Cardiac fibroblast (primary cell): ENCODE data around the gene CDH8.
"Not testable (repeated sequence)": the region's sequence is repeated elsewhere in the genome, so short reads cannot be mapped to it uniquely, and the experiment has no call there.

ENCODE experiments used
- DNase-seq, 2 donors: peaks; one replicate each; pipeline versions ENCODE4 v3.0.0 to v3.0.0-alpha.2; 2010; ENCODE audit warnings: low read depth in 2 of 2
- H3K4me3 ChIP-seq, 2 donors: replicated peaks in 1 of 2; 1 replicate in 1 of 2; 2 replicates in 1 of 2; pipeline ENCODE4 v1.5.1; 2011; ENCODE audit warnings: low read depth in 2 of 2, low read length in 2 of 2, mild to moderate bottlenecking in 2 of 2, moderate library complexity in 1 of 2
- TF ChIP-seq, protein P1 (sequence below): IDR thresholded peaks from one replicate; pipeline ENCODE4 v1.5.1; 2011; ENCODE audit warnings: low read depth, mild to moderate bottlenecking, low read length, inconsistent platforms

Gene CDH8

DNA sequence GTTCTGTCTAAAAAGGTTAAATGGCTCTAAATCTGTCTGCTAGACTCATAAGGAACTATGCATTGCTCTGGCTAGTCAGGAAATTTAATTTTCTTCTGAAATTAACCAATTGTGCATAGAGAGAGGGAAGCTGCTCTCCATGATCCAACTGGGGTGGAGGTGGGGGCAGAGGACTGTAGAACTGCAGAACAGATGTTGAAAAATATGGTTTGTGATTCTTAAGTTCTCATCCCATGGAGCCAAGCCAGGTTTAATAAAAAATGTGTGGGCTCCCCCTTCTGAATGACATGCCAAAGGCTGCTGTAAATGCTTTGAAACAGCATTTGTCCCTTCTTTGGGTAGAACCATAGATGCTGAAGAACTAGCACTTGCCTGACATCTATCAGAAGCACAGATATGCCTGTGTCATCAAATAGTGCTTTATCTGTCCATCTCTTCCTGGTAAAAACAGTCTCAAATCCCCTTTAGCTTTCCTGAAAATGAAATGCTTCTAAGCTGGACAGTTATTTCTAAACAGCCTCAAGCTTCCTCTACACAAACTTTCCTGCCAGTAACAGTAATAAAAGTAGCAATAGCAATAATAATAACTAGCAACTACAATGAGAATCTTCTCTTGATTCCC is 221.4 kb downstream of the CDH8 start:
- H3K4me3 ChIP-seq = no peak overlapping the region
- DNase-seq = no peak
- TF ChIP-seq, protein P1, sequence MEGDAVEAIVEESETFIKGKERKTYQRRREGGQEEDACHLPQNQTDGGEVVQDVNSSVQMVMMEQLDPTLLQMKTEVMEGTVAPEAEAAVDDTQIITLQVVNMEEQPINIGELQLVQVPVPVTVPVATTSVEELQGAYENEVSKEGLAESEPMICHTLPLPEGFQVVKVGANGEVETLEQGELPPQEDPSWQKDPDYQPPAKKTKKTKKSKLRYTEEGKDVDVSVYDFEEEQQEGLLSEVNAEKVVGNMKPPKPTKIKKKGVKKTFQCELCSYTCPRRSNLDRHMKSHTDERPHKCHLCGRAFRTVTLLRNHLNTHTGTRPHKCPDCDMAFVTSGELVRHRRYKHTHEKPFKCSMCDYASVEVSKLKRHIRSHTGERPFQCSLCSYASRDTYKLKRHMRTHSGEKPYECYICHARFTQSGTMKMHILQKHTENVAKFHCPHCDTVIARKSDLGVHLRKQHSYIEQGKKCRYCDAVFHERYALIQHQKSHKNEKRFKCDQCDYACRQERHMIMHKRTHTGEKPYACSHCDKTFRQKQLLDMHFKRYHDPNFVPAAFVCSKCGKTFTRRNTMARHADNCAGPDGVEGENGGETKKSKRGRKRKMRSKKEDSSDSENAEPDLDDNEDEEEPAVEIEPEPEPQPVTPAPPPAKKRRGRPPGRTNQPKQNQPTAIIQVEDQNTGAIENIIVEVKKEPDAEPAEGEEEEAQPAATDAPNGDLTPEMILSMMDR = no peak

DNA sequence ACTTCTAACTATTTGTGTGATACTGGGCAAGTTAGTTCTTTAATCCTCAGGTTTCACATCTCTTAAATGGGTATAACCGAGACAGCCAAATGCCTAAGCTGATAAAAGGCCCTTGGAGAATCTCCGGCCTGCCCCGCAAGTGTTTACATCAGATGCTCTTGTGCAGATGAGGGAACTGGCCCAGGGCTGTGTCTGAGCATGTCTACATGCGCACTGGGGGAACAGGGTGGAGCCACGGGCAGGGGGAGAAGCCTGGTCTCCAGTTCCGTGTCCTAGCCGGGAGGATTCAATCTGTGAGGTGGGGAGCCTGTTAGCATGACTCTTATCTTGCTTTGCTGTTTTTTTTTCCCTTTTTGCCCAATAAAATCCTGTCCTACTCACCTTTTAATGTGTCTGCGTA is 222.9 kb downstream of the CDH8 start:
- no peak for DNase-seq
- TF ChIP-seq, protein P1 = no peak
- H3K4me3 ChIP-seq = no peak overlapping the region

DNA sequence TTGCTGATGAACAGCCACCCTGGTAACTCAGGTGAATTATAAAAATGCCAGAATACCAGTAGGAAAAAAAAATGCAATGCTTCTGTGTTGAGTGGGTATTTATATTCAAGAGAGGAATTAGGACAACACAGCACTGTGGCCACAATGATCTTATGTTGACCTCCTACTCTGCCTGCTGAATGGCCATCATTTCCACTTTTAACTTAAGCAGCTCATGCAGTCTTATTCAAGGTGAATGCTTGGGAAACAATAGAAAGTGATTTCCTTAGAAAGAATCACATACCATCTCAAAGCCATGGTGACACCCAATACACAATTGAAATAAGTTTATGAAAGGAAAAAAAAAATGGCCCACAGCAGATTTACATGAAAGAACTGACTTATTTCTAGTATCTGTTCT is 224.0 kb downstream of the CDH8 start:
- no peak overlapping the region for H3K4me3 ChIP-seq
- TF ChIP-seq, protein P1 = no peak
- DNase-seq = no peak

DNA sequence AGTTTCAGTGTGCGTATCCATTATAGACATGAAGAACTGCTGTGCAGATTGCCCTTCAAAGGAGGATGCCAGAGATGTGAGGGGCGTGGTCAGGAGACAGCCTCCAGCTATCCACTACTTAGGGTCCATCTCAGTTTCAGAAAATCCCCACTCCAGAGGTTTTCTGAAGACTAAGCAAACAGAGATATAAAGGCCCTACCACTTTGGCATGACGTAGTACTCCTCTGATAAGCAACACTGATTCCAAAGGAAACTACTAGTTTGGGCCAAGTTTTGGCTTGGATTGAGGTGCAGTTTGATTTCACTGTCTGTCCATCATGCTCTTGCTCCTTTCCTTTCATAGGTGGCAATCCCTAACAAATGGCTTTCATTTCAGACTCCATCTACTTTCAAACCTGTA is 228.7 kb downstream of the CDH8 start:
- no peak overlapping the region for H3K4me3 ChIP-seq
- TF ChIP-seq, protein P1 = no peak
- DNase-seq = no peak

DNA sequence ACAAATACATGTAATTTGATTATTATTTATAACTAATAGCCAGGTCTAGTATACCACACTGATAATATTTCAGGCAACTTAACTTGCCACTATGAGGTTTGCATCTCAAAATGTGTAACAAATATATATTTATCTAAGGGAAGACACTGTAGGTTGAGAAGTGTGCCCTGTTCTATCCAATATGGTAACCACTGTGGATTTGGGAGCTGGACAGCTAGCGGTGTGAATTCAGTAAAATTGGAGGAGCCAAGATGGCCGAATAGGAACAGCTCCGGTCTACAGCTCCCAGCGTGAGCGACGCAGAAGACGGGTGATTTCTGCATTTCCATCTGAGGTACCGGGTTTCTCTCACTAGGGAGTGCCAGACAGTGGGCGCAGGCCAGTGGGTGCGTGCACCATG is 235.0 kb downstream of the CDH8 start:
- not testable (repeated sequence) for H3K4me3 ChIP-seq, DNase-seq

DNA sequence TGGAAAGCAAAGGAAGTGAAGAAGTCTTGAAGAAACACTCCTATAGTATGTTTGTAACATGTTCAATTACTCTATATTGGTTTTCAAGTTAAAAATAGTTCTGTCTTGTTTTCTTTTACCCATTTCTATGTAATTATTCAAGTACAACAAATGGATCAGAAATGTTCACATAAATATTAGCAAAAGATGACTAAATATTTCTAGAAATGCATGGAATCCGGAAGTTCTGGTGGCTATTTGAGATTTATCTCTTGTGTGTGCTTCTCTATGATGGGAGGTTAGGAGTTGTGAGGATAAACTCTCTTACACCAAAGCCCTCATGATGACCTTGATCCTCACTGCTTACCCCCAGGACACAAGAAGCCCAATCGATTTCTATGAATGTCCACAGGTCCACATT is 237.5 kb downstream of the CDH8 start:
- no peak overlapping the region for H3K4me3 ChIP-seq
- DNase-seq = peak in 1 of 2 donors; percentile 52
- TF ChIP-seq, protein P1 = no peak

DNA sequence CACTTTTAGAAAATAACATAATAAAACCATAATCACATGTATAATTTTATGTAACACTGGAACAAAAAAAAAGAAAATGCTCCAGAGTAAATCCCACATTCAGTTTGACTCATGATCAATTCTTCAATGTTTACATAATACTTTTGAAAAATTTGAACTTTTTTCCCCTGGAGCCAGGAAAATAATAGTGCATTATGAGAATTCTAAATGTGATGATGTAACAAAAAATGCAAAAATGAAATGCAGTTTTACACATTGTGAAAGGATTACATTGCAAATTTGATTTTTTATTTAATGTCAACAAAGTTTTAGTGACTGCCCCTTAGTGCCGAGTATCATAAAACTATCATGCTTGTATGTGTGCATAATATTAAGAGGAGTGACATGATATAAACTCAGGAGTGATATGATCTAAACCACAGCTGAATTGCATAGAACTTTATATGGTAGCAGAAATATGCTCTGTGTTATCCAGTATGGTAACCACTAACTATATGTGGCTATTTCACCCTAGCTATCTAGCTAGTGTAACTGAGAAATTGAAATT is 238.2 kb downstream of the CDH8 start:
- no peak overlapping the region for H3K4me3 ChIP-seq
- DNase-seq = peak in 1 of 2 donors; percentile 3
- TF ChIP-seq, protein P1 = no peak
